PC-9 (cell line): Measurements from ENCODE around the gene PSMG4.

Experiments used
- EZH2 ChIP-seq: fragments of 200-600 bp; sonication (generic); IDR thresholded peaks from 2 replicates; pipeline ENCODE4 v1.8.0; 2017; ENCODE audit warnings: antibody characterized with exemption, low read depth
- TF ChIP-seq, protein P1 (sequence below): fragments of 200-600 bp; sonication (generic); conservative IDR thresholded peaks from 2 replicates; pipeline ENCODE4 v1.6.1; 2017; ENCODE audit warnings: mixed run types, antibody characterized with exemption, mild to moderate bottlenecking, moderate library complexity

DNA sequence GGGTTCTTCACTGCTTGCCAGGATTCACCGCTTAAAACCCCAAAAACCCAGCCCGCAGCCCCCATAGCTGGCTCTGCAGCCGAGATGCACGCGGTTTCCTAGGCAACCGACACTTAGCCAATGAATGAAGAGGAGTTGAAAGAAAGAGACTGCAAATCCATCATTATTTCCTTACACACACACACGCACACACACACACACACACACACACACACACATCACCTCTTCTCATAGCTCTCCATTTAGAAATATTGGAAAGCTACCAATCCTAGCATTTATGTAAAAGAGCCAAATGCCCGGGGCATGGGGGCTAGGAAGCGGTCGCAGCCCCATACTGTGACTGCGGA lies 27.9 kb upstream of the PSMG4 start:
- TF ChIP-seq, protein P1, sequence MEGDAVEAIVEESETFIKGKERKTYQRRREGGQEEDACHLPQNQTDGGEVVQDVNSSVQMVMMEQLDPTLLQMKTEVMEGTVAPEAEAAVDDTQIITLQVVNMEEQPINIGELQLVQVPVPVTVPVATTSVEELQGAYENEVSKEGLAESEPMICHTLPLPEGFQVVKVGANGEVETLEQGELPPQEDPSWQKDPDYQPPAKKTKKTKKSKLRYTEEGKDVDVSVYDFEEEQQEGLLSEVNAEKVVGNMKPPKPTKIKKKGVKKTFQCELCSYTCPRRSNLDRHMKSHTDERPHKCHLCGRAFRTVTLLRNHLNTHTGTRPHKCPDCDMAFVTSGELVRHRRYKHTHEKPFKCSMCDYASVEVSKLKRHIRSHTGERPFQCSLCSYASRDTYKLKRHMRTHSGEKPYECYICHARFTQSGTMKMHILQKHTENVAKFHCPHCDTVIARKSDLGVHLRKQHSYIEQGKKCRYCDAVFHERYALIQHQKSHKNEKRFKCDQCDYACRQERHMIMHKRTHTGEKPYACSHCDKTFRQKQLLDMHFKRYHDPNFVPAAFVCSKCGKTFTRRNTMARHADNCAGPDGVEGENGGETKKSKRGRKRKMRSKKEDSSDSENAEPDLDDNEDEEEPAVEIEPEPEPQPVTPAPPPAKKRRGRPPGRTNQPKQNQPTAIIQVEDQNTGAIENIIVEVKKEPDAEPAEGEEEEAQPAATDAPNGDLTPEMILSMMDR, result no peak
- TF ChIP-seq EZH2, result no peak
